ENCODE results near the gene UNC5C. TPM values are rescaled to one million over a fixed set of nuclear protein-coding genes. Genes with fewer than 3 reads are reported as not detected.

Gene UNC5C
- total RNA-seq, 1 experiment from 2014 or later, result 1.0 TPM

GRCh38 chr4:95478679-95479078 lies 70.1 kb downstream of the UNC5C start:
- TF ChIP-seq ZNF263 (CRISPR knock-in tag; IDR thresholded peaks at IDR 0.05; ENCODE audit: low read depth) (no peak), AR (CRISPR knock-in tag; IDR thresholded peaks at IDR 0.05) (no peak), USF2 (CRISPR knock-in tag; IDR thresholded peaks at IDR 0.05) (peak; percentile 35; the same call in 1 of the 2 replicates)
- Mint-ChIP-seq H3K9me3 (peaks cover 7% of the 10 kb centered on the region), H3K4me3 (no peak overlapping the region), H3K4me1 (peaks cover 9% of the 10 kb centered on the region), H3K36me3 (no peaks in the 10 kb centered on the region; the same call in 1 of the 2 replicates), H3K27ac (no peak overlapping the region), H3K27me3 (ENCODE audit: low read depth) (no peaks in the 10 kb centered on the region)
- CTCF ChIA-PET, result no interaction called here
- DNase-seq (ENCODE audit: low spot score) (no peak), ATAC-seq (peak; percentile 76)
- POLR2A ChIA-PET, result no interaction called here

DNA sequence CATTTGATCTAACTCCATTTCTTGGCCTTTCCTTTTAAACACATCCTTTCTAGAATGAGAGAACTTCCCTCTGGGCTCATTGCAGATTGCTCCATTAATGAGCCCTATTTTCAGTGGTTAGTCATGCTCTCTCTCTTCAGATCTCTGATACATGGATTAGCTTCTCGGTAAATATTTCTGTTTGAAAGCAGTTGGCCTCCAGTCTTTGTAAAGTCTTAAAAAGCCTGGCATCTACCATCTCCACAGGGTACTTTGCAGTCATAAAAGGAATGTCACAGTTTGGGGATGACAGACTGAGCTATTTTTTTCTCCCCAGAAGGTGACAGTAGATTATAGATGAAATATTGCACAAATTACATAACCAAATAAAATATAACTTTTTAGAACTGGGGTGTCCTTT lies 72.7 kb downstream of the UNC5C start:
- ATAC-seq, result no peak
- Mint-ChIP-seq H3K4me1 (peaks cover 7% of the 10 kb centered on the region), H3K27ac (no peak overlapping the region), H3K9me3 (peaks cover 4% of the 10 kb centered on the region; the same call in 1 of the 2 replicates), H3K4me3 (no peak overlapping the region), H3K27me3 (ENCODE audit: low read depth) (no peaks in the 10 kb centered on the region), H3K36me3 (no peaks in the 10 kb centered on the region)
- CTCF ChIA-PET, result interaction anchor here (1.3 kb wide), 1 partner anchor 35 kb away, joined by 3 read pairs; no protein-coding TSS in a partner anchor
- POLR2A ChIA-PET, result no interaction called here
- TF ChIP-seq FOXK1 (CRISPR knock-in tag; IDR thresholded peaks at IDR 0.05) (no peak), KAT7 (CRISPR knock-in tag; IDR thresholded peaks at IDR 0.05; ENCODE audit: borderline replicate concordance) (no peak), ZBTB43 (CRISPR knock-in tag; IDR thresholded peaks at IDR 0.05) (no peak)
- TF ChIP-seq, protein P1, sequence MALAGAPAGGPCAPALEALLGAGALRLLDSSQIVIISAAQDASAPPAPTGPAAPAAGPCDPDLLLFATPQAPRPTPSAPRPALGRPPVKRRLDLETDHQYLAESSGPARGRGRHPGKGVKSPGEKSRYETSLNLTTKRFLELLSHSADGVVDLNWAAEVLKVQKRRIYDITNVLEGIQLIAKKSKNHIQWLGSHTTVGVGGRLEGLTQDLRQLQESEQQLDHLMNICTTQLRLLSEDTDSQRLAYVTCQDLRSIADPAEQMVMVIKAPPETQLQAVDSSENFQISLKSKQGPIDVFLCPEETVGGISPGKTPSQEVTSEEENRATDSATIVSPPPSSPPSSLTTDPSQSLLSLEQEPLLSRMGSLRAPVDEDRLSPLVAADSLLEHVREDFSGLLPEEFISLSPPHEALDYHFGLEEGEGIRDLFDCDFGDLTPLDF (CRISPR knock-in tag; IDR thresholded peaks at IDR 0.05), result no peak
- DNase-seq (ENCODE audit: low spot score), result no peak

GRCh38 chr4:95472534-95472933 lies 76.2 kb downstream of the UNC5C start:
- ATAC-seq (no peak), DNase-seq (ENCODE audit: low spot score) (no peak)
- H3K4me1 Mint-ChIP-seq, result no peaks in the 10 kb centered on the region
- ChIA-PET CTCF (no interaction called here), POLR2A (no interaction called here)
- H3K9me3 Mint-ChIP-seq, result no peaks in the 10 kb centered on the region
- H3K4me3 Mint-ChIP-seq, result no peak overlapping the region
- no peaks in the 10 kb centered on the region for H3K27me3 Mint-ChIP-seq (ENCODE audit: low read depth)
- H3K27ac Mint-ChIP-seq, result no peak overlapping the region
- H3K36me3 Mint-ChIP-seq, result no peaks in the 10 kb centered on the region
- TF ChIP-seq ZNF232 (CRISPR knock-in tag; IDR thresholded peaks at IDR 0.05), result no peak
- TF ChIP-seq PRRX2 (CRISPR knock-in tag; IDR thresholded peaks at IDR 0.05), result no peak
- TF ChIP-seq JAZF1 (CRISPR knock-in tag; IDR thresholded peaks at IDR 0.05), result no peak
- no peak for TF ChIP-seq FOXK1 (CRISPR knock-in tag; IDR thresholded peaks at IDR 0.05)
- no peak for TF ChIP-seq TCF7 (CRISPR knock-in tag; IDR thresholded peaks at IDR 0.05; ENCODE audit: low read depth)
- TF ChIP-seq, protein P2, sequence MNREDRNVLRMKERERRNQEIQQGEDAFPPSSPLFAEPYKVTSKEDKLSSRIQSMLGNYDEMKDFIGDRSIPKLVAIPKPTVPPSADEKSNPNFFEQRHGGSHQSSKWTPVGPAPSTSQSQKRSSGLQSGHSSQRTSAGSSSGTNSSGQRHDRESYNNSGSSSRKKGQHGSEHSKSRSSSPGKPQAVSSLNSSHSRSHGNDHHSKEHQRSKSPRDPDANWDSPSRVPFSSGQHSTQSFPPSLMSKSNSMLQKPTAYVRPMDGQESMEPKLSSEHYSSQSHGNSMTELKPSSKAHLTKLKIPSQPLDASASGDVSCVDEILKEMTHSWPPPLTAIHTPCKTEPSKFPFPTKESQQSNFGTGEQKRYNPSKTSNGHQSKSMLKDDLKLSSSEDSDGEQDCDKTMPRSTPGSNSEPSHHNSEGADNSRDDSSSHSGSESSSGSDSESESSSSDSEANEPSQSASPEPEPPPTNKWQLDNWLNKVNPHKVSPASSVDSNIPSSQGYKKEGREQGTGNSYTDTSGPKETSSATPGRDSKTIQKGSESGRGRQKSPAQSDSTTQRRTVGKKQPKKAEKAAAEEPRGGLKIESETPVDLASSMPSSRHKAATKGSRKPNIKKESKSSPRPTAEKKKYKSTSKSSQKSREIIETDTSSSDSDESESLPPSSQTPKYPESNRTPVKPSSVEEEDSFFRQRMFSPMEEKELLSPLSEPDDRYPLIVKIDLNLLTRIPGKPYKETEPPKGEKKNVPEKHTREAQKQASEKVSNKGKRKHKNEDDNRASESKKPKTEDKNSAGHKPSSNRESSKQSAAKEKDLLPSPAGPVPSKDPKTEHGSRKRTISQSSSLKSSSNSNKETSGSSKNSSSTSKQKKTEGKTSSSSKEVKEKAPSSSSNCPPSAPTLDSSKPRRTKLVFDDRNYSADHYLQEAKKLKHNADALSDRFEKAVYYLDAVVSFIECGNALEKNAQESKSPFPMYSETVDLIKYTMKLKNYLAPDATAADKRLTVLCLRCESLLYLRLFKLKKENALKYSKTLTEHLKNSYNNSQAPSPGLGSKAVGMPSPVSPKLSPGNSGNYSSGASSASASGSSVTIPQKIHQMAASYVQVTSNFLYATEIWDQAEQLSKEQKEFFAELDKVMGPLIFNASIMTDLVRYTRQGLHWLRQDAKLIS (CRISPR knock-in tag; IDR thresholded peaks at IDR 0.05; ENCODE audit: borderline replicate concordance), result no peak
- TF ChIP-seq ATF1 (CRISPR knock-in tag; IDR thresholded peaks at IDR 0.05), result no peak
- TF ChIP-seq ZNF317 (CRISPR knock-in tag; IDR thresholded peaks at IDR 0.05; ENCODE audit: borderline replicate concordance, low read depth), result no peak
- TF ChIP-seq ZBTB21 (CRISPR knock-in tag; IDR thresholded peaks at IDR 0.05; ENCODE audit: borderline replicate concordance), result no peak
- TF ChIP-seq CBFB (CRISPR knock-in tag; IDR thresholded peaks at IDR 0.05; ENCODE audit: low read depth), result no peak
- TF ChIP-seq, protein P3, sequence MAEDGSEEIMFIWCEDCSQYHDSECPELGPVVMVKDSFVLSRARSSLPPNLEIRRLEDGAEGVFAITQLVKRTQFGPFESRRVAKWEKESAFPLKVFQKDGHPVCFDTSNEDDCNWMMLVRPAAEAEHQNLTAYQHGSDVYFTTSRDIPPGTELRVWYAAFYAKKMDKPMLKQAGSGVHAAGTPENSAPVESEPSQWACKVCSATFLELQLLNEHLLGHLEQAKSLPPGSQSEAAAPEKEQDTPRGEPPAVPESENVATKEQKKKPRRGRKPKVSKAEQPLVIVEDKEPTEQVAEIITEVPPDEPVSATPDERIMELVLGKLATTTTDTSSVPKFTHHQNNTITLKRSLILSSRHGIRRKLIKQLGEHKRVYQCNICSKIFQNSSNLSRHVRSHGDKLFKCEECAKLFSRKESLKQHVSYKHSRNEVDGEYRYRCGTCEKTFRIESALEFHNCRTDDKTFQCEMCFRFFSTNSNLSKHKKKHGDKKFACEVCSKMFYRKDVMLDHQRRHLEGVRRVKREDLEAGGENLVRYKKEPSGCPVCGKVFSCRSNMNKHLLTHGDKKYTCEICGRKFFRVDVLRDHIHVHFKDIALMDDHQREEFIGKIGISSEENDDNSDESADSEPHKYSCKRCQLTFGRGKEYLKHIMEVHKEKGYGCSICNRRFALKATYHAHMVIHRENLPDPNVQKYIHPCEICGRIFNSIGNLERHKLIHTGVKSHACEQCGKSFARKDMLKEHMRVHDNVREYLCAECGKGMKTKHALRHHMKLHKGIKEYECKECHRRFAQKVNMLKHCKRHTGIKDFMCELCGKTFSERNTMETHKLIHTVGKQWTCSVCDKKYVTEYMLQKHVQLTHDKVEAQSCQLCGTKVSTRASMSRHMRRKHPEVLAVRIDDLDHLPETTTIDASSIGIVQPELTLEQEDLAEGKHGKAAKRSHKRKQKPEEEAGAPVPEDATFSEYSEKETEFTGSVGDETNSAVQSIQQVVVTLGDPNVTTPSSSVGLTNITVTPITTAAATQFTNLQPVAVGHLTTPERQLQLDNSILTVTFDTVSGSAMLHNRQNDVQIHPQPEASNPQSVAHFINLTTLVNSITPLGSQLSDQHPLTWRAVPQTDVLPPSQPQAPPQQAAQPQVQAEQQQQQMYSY (CRISPR knock-in tag; IDR thresholded peaks at IDR 0.05), result no peak
